HL-60 (cell line): ENCODE results near the gene MUC22.

ENCODE experiments used
- POLR2AphosphoS5 ChIP-seq: IDR thresholded peaks from 2 replicates; pipeline ENCODE4 v1.6.1; 2012; ENCODE audit warnings: low read depth
- TF ChIP-seq, protein P1 (sequence below): IDR thresholded peaks from one replicate; pipeline ENCODE4 v1.5.1; 2011; ENCODE audit warnings: low read length, control low read depth, inconsistent platforms; ENCODE audit not compliant: insufficient read depth

DNA sequence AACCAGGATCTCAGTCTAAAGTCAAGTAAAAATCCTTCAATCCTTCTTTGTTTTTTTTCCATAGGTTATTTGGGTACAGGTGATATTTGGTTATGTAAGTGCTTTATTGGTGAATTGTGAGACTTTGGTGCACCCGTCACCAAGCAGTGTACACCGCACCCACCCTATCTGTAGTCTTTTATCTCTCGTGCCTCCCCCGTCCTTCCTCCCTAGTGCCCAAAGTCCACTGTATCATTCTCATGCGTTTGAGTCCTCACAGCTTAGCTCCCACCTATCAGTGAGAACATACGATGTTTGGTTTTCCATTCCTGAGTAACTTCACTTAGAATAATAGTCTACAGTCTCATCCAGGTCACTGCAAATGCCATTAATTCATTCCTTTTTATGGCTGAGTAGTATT is 879 bp downstream of the MUC22 start:
- TF ChIP-seq, protein P1, sequence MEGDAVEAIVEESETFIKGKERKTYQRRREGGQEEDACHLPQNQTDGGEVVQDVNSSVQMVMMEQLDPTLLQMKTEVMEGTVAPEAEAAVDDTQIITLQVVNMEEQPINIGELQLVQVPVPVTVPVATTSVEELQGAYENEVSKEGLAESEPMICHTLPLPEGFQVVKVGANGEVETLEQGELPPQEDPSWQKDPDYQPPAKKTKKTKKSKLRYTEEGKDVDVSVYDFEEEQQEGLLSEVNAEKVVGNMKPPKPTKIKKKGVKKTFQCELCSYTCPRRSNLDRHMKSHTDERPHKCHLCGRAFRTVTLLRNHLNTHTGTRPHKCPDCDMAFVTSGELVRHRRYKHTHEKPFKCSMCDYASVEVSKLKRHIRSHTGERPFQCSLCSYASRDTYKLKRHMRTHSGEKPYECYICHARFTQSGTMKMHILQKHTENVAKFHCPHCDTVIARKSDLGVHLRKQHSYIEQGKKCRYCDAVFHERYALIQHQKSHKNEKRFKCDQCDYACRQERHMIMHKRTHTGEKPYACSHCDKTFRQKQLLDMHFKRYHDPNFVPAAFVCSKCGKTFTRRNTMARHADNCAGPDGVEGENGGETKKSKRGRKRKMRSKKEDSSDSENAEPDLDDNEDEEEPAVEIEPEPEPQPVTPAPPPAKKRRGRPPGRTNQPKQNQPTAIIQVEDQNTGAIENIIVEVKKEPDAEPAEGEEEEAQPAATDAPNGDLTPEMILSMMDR = no peak
- no peak for TF ChIP-seq POLR2AphosphoS5
